Progenitor cell of endocrine pancreas (in vitro differentiated cells): ENCODE measurements around the gene GABARAP. TPM values are rescaled to one million over a fixed set of nuclear protein-coding genes. Genes with fewer than 3 reads are reported as not detected.

Experiments
- DNase-seq: peaks from one replicate; pipeline ENCODE4 v3.0.0; 2021; ENCODE audit warnings: low spot score; ENCODE audit not compliant: unreplicated experiment
- H3K27ac Mint-ChIP-seq: 2 replicates; pipeline ENCODE4 v1.8.0; 2021; ENCODE audit warnings: mild to moderate bottlenecking, moderate library complexity, mixed read lengths
- H3K27me3 Mint-ChIP-seq: 2 replicates; pipeline ENCODE4 v1.8.0; 2021; ENCODE audit warnings: mixed read lengths
- H3K36me3 Mint-ChIP-seq: 2 replicates; pipeline ENCODE4 v1.8.0; 2022; ENCODE audit warnings: mixed read lengths; ENCODE audit not compliant: insufficient read depth
- H3K4me1 Mint-ChIP-seq: 2 replicates; pipeline ENCODE4 v1.8.0; 2021; ENCODE audit warnings: low read depth, mixed read lengths
- H3K4me3 Mint-ChIP-seq: 2 replicates; pipeline ENCODE4 v1.8.0; 2021; ENCODE audit warnings: low read depth, mild to moderate bottlenecking, moderate library complexity, mixed read lengths
- H3K9me3 Mint-ChIP-seq: 2 replicates; pipeline ENCODE4 v1.8.0; 2021; ENCODE audit warnings: low read depth, mixed read lengths
- CTCF ChIP-seq: fragments of 200-600 bp; sonication (generic); IDR thresholded peaks from one replicate; pipeline ENCODE4 v1.5.0; 2021; ENCODE audit warnings: antibody characterized with exemption, mild to moderate bottlenecking; ENCODE audit not compliant: unreplicated experiment
- total RNA-seq: library from RNA; stranded (reverse); gene quantifications from 2 replicates; pipeline ENCODE4 v1.2.1, GENCODE V29; 2021

GABARAP gene
- total RNA-seq, 1 donor from 2014 or later = 466 TPM

- TF ChIP-seq CTCF = no peak
- Mint-ChIP-seq H3K4me1 (peaks cover 33% of the 10 kb centered on the region), H3K27me3 (no peaks in the 10 kb centered on the region), H3K27ac (peak overlapping the region; percentile 85), H3K4me3 (peak overlapping the region; percentile 99), H3K9me3 (no peaks in the 10 kb centered on the region), H3K36me3 (peaks cover 9% of the 10 kb centered on the region)
- no peak for DNase-seq
Observed at GRCh38 chr17:7260151-7260550, 17.9 kb upstream of the GABARAP start.

GRCh38 chr17:7259555-7259889 is 17.3 kb upstream of the GABARAP start:
- DNase-seq = no peak
- H3K36me3 Mint-ChIP-seq = peaks cover 11% of the 10 kb centered on the region
- H3K4me1 Mint-ChIP-seq = peaks cover 33% of the 10 kb centered on the region
- no peak for TF ChIP-seq CTCF
- peak overlapping the region; percentile 41 for H3K4me3 Mint-ChIP-seq
- peak overlapping the region; percentile 89 for H3K27ac Mint-ChIP-seq
- no peaks in the 10 kb centered on the region for H3K9me3 Mint-ChIP-seq
- no peaks in the 10 kb centered on the region for H3K27me3 Mint-ChIP-seq

- Mint-ChIP-seq H3K4me1 (peaks cover 33% of the 10 kb centered on the region), H3K36me3 (peaks cover 11% of the 10 kb centered on the region), H3K4me3 (peak overlapping the region; percentile 41), H3K27me3 (no peaks in the 10 kb centered on the region), H3K27ac (peak overlapping the region; percentile 89), H3K9me3 (no peaks in the 10 kb centered on the region)
- DNase-seq = no peak
- no peak for TF ChIP-seq CTCF
Observed at GRCh38 chr17:7258731-7259554, 16.7 kb upstream of the GABARAP start.

GRCh38 chr17:7256766-7257456 is 14.7 kb upstream of the GABARAP start:
- H3K36me3 Mint-ChIP-seq = peaks cover 13% of the 10 kb centered on the region
- TF ChIP-seq CTCF = no peak
- H3K27ac Mint-ChIP-seq = peak overlapping the region; percentile 78
- H3K9me3 Mint-ChIP-seq = no peaks in the 10 kb centered on the region
- DNase-seq = no peak
- no peaks in the 10 kb centered on the region for H3K27me3 Mint-ChIP-seq
- H3K4me3 Mint-ChIP-seq = no peak overlapping the region
- H3K4me1 Mint-ChIP-seq = peaks cover 30% of the 10 kb centered on the region

GRCh38 chr17:7254511-7254910 is 12.3 kb upstream of the GABARAP start:
- peaks cover 32% of the 10 kb centered on the region for H3K4me1 Mint-ChIP-seq
- H3K27me3 Mint-ChIP-seq = no peaks in the 10 kb centered on the region
- no peaks in the 10 kb centered on the region for H3K9me3 Mint-ChIP-seq
- no peak overlapping the region for H3K27ac Mint-ChIP-seq
- H3K36me3 Mint-ChIP-seq = peaks cover 13% of the 10 kb centered on the region
- peak overlapping the region; percentile 50 for H3K4me3 Mint-ChIP-seq
- DNase-seq = no peak
- no peak for TF ChIP-seq CTCF
